Transverse colon (tissue), 4 donors: ENCODE measurements around the gene EIF2S2. TPM values are rescaled to one million over a fixed set of nuclear protein-coding genes. Genes with fewer than 3 reads are reported as not detected.

ENCODE experiments used
- DNase-seq: peaks from one replicate; pipeline ENCODE4 v3.0.0-alpha.2; 2019
- H3K27ac ChIP-seq, 4 donors: fragments of 200-600 bp; sonication (generic); 2 replicates each; pipeline ENCODE4 v1.5.1; 2016 to 2018; ENCODE audit warnings: inconsistent platforms in 4 of 4
- H3K27me3 ChIP-seq: fragments of 200-600 bp; sonication (generic); 2 replicates; pipeline ENCODE4 v1.5.1; 2017; ENCODE audit warnings: inconsistent platforms
- H3K36me3 ChIP-seq, 4 donors: fragments of 200-600 bp; sonication (generic); 2 replicates each; pipeline ENCODE4 v1.5.1; 2017 to 2019; ENCODE audit warnings: inconsistent platforms in 4 of 4
- H3K4me1 ChIP-seq, 4 donors: fragments of 200-600 bp; sonication (generic); 2 replicates each; pipeline ENCODE4 v1.5.1; 2017 to 2020; ENCODE audit warnings: inconsistent platforms in 4 of 4
- H3K4me3 ChIP-seq, 4 donors: fragments of 200-600 bp; sonication (generic); 1 replicate in 1 of 4; 2 replicates in 3 of 4; pipeline versions ENCODE4 v1.5.1 to v1.6.1; 2017 to 2019; ENCODE audit warnings: inconsistent platforms in 4 of 4
- H3K9me3 ChIP-seq, 2 donors: fragments of 200-600 bp; sonication (generic); 2 replicates each; pipeline ENCODE4 v1.5.1; 2017 to 2019; ENCODE audit warnings: inconsistent platforms in 2 of 2
- EP300 ChIP-seq: sonication (generic); formaldehyde crosslinking; IDR thresholded peaks from one replicate; pipeline ENCODE4 v1.6.1; 2017; ENCODE audit warnings: antibody characterized with exemption, low read depth
- POLR2A ChIP-seq: fragments of 450-650 bp; IDR thresholded peaks from one replicate; pipeline ENCODE4 v1.6.1; 2016; ENCODE audit warnings: antibody characterized with exemption, mild to moderate bottlenecking, moderate library complexity
- POLR2AphosphoS5 ChIP-seq, 3 donors: sonication (generic); formaldehyde crosslinking; IDR thresholded peaks; one replicate each; pipeline ENCODE4 v1.6.1; 2016; ENCODE audit warnings: antibody characterized with exemption in 3 of 3
- WGBS, 2 donors: methylation state at CpG; one replicate each; pipeline ENCODE4 v1.1.5; 2018; ENCODE audit warnings: low coverage in 1 of 2; 5-methylcytosine and 5-hydroxymethylcytosine counted together
- in situ Hi-C, 4 donors: fragments of 200-750 bp; cut with MboI; loops; one replicate each; pipeline versions ENCODE4 v1.15.0 to v1.15.1; 2017; ENCODE audit warnings: low sequenced_read_pairs in 3 of 4, low pct_ligation_motif_present in 1 of 4, low pct_unique_long_range_greater_than_20kb in 1 of 4
- intact Hi-C: fragments of 100-400 bp; cut with DNase I; formaldehyde crosslinking; loops from one replicate; pipeline ENCODE4 v1.15.1; 2023; ENCODE audit warnings: low total_unique reads
- total RNA-seq, 4 donors: library from RNA; depleted of rRNA; stranded (reverse); fragments of >200 nt; gene quantifications; one replicate each; pipeline ENCODE4 v1.1.0, GENCODE V29; 2016
- TF ChIP-seq, protein P1 (sequence below), 5 experiments: fragments of 200-600 bp in 3 of 5; fragments of 450-650 bp in 2 of 5; sonication (generic) in 3 of 5; IDR thresholded peaks; 1 replicate in 2 of 5; 2 replicates in 3 of 5; pipeline ENCODE4 v1.5.1; 2016 to 2017; ENCODE audit warnings: antibody characterized with exemption in 5 of 5, inconsistent platforms in 3 of 5, mild to moderate bottlenecking in 2 of 5, moderate library complexity in 1 of 5

Gene EIF2S2
- total RNA-seq, 4 donors from 2014 or later: 15.3 to 42.1 (median 23.9) TPM

- TF ChIP-seq, protein P1, sequence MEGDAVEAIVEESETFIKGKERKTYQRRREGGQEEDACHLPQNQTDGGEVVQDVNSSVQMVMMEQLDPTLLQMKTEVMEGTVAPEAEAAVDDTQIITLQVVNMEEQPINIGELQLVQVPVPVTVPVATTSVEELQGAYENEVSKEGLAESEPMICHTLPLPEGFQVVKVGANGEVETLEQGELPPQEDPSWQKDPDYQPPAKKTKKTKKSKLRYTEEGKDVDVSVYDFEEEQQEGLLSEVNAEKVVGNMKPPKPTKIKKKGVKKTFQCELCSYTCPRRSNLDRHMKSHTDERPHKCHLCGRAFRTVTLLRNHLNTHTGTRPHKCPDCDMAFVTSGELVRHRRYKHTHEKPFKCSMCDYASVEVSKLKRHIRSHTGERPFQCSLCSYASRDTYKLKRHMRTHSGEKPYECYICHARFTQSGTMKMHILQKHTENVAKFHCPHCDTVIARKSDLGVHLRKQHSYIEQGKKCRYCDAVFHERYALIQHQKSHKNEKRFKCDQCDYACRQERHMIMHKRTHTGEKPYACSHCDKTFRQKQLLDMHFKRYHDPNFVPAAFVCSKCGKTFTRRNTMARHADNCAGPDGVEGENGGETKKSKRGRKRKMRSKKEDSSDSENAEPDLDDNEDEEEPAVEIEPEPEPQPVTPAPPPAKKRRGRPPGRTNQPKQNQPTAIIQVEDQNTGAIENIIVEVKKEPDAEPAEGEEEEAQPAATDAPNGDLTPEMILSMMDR (IDR thresholded peaks at IDR 0.05): no peak
- TF ChIP-seq POLR2A (no peak), EP300 (no peak), POLR2AphosphoS5 (IDR thresholded peaks at IDR 0.05) (no peak)
- H3K9me3 ChIP-seq: no peaks in the 10 kb centered on the region
- WGBS, 2 donors: 90 to 100% methylated on average over 4 to 37 of the region's 43 CpGs
- DNase-seq: no peak
- H3K4me1 ChIP-seq: no peaks in the 10 kb centered on the region
- H3K27me3 ChIP-seq: no peaks in the 10 kb centered on the region
- no peaks in the 10 kb centered on the region for H3K36me3 ChIP-seq
- no peak overlapping the region for H3K4me3 ChIP-seq
- intact Hi-C loops: loop anchor here (10.0 kb wide), 1 partner anchor 1498 kb away; no protein-coding TSS in a partner anchor
- in situ Hi-C loops: no loop called here
- no peak overlapping the region for H3K27ac ChIP-seq
Measured at GRCh38 chr20:34122274-34122980, 10.4 kb upstream of the EIF2S2 start.

- in situ Hi-C loops: no loop called here
- no peaks in the 10 kb centered on the region for H3K27me3 ChIP-seq
- intact Hi-C loops: loop anchor here (10.0 kb wide), 1 partner anchor 1495 kb away; no protein-coding TSS in a partner anchor
- no peaks in the 10 kb centered on the region for H3K9me3 ChIP-seq
- no peak overlapping the region for H3K4me3 ChIP-seq
- TF ChIP-seq, protein P1 (IDR thresholded peaks at IDR 0.05): no peak
- TF ChIP-seq EP300 (no peak), POLR2AphosphoS5 (IDR thresholded peaks at IDR 0.05) (no peak), POLR2A (no peak)
- 90 to 92% methylated on average over 2 of the region's 2 CpGs for WGBS, 2 donors
- no peaks in the 10 kb centered on the region for H3K4me1 ChIP-seq
- H3K27ac ChIP-seq: no peak overlapping the region
- H3K36me3 ChIP-seq: no peaks in the 10 kb centered on the region
- DNase-seq: no peak
Measured at GRCh38 chr20:34120213-34120612, 8.2 kb upstream of the EIF2S2 start.

GRCh38 chr20:34115232-34115631 is 3.2 kb upstream of the EIF2S2 start:
- in situ Hi-C loops: no loop called here
- intact Hi-C loops: no loop called here

GRCh38 chr20:34114809-34115208 is 2.8 kb upstream of the EIF2S2 start:
- 88 to 93% methylated on average over 4 of the region's 4 CpGs for WGBS, 2 donors
- intact Hi-C loops: no loop called here
- H3K4me1 ChIP-seq: peaks cover 0 to 18% (median 11%) of the 10 kb centered on the region in 4 donors

More at GRCh38 chr20:34115232-34115631, 3.2 kb upstream of the EIF2S2 start:
- H3K9me3 ChIP-seq: no peaks in the 10 kb centered on the region
- no peak overlapping the region for H3K4me3 ChIP-seq
- DNase-seq: no peak
- peaks cover 0 to 14% (median 8%) of the 10 kb centered on the region in 4 donors for H3K4me1 ChIP-seq
- no peaks in the 10 kb centered on the region for H3K36me3 ChIP-seq
- TF ChIP-seq, protein P1 (IDR thresholded peaks at IDR 0.05): no peak
- TF ChIP-seq EP300 (no peak), POLR2A (no peak), POLR2AphosphoS5 (IDR thresholded peaks at IDR 0.05) (no peak)
- no peaks in the 10 kb centered on the region for H3K27me3 ChIP-seq
- no peak overlapping the region for H3K27ac ChIP-seq

More at GRCh38 chr20:34114809-34115208, 2.8 kb upstream of the EIF2S2 start:
- DNase-seq: no peak
- H3K27ac ChIP-seq: no peak overlapping the region
- TF ChIP-seq POLR2A (no peak), POLR2AphosphoS5 (IDR thresholded peaks at IDR 0.05) (no peak), EP300 (no peak)
- TF ChIP-seq, protein P1 (IDR thresholded peaks at IDR 0.05): no peak
- H3K4me3 ChIP-seq: no peak overlapping the region
- no peaks in the 10 kb centered on the region for H3K9me3 ChIP-seq
- no peaks in the 10 kb centered on the region for H3K36me3 ChIP-seq
- no peaks in the 10 kb centered on the region for H3K27me3 ChIP-seq
- in situ Hi-C loops: no loop called here
